HEK293 (cell line): Measurements from ENCODE around the gene CLDN1.

Experiments used
- ZNF423 ChIP-seq: fragments of 450-650 bp; formaldehyde crosslinking; IDR thresholded peaks from 2 replicates; pipeline ENCODE4 v1.5.1; 2016; ENCODE audit warnings: missing biosample characterization, missing genetic modification characterization
- ZNF549 ChIP-seq: fragments of 450-650 bp; IDR thresholded peaks from 2 replicates; pipeline ENCODE4 v1.5.1; 2018; ENCODE audit warnings: missing biosample characterization, missing genetic modification characterization, mild to moderate bottlenecking, inconsistent platforms, moderate library complexity
- ZNF561 ChIP-seq: fragments of 450-650 bp; IDR thresholded peaks from 2 replicates; pipeline ENCODE4 v1.5.1; 2018; ENCODE audit warnings: missing biosample characterization, missing genetic modification characterization, borderline replicate concordance
- TF ChIP-seq, protein P1 (sequence below): fragments of 450-650 bp; formaldehyde crosslinking; IDR thresholded peaks from 2 replicates; pipeline ENCODE4 v1.5.1; 2016; ENCODE audit warnings: missing biosample characterization, missing genetic modification characterization
- TF ChIP-seq, protein P2 (sequence below): IDR thresholded peaks from 2 replicates; pipeline ENCODE4 v1.6.1; 2011; ENCODE audit warnings: mild to moderate bottlenecking, low read depth, low read length, borderline replicate concordance
- TF ChIP-seq, protein P3 (sequence below): fragments of 450-650 bp; IDR thresholded peaks from 2 replicates; pipeline ENCODE4 v1.5.1; 2018; ENCODE audit warnings: missing biosample characterization, mild to moderate bottlenecking, missing genetic modification characterization
- TF ChIP-seq, protein P4 (sequence below): fragments of 450-650 bp; formaldehyde crosslinking; IDR thresholded peaks from 2 replicates; pipeline ENCODE4 v1.5.1; 2016; ENCODE audit warnings: missing biosample characterization, missing genetic modification characterization

DNA sequence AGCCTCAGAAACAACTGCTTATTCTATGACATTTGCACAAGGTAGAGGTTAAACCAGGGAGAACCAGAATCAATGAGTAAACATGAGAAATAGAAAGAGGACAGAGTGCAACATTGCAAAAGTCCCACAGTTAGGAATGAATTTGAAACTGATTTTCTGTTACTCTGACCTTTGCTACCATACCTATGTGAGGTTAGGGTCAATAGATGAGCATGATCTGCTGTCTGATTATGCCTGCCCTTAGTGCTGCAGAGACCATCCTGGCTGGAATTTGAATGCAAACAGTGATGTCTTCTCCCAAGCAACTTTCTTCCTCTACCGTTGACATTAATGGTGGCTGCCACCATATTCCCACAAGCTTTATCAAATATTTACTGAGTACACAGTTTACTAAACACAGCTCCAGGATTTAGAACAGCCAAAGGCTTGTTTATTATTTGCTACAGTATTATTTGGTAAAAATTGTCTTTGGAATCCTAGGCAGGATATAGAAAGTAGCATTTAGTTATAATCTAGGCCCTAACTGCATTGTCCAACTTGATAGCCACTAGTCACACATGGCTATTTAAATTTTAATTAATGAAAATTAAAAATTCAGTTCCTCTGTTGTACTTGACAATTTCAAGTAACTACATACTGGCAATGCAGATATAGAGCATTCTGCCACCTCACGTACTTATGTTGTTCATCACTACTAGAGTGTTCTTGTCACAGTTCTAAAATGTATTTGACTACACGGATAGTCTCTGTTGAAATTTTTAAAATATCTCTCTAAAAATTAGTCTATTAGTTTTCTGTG, 8.9 kb upstream of the CLDN1 start:
- TF ChIP-seq, protein P1, sequence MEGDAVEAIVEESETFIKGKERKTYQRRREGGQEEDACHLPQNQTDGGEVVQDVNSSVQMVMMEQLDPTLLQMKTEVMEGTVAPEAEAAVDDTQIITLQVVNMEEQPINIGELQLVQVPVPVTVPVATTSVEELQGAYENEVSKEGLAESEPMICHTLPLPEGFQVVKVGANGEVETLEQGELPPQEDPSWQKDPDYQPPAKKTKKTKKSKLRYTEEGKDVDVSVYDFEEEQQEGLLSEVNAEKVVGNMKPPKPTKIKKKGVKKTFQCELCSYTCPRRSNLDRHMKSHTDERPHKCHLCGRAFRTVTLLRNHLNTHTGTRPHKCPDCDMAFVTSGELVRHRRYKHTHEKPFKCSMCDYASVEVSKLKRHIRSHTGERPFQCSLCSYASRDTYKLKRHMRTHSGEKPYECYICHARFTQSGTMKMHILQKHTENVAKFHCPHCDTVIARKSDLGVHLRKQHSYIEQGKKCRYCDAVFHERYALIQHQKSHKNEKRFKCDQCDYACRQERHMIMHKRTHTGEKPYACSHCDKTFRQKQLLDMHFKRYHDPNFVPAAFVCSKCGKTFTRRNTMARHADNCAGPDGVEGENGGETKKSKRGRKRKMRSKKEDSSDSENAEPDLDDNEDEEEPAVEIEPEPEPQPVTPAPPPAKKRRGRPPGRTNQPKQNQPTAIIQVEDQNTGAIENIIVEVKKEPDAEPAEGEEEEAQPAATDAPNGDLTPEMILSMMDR (tag by site-specific recombination), result no peak
- TF ChIP-seq ZNF423 (tag by site-specific recombination) (no peak), ZNF561 (no peak), ZNF549 (tag by site-specific recombination) (no peak)
- TF ChIP-seq, protein P2, sequence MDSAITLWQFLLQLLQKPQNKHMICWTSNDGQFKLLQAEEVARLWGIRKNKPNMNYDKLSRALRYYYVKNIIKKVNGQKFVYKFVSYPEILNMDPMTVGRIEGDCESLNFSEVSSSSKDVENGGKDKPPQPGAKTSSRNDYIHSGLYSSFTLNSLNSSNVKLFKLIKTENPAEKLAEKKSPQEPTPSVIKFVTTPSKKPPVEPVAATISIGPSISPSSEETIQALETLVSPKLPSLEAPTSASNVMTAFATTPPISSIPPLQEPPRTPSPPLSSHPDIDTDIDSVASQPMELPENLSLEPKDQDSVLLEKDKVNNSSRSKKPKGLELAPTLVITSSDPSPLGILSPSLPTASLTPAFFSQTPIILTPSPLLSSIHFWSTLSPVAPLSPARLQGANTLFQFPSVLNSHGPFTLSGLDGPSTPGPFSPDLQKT, result no peak
- TF ChIP-seq, protein P3, sequence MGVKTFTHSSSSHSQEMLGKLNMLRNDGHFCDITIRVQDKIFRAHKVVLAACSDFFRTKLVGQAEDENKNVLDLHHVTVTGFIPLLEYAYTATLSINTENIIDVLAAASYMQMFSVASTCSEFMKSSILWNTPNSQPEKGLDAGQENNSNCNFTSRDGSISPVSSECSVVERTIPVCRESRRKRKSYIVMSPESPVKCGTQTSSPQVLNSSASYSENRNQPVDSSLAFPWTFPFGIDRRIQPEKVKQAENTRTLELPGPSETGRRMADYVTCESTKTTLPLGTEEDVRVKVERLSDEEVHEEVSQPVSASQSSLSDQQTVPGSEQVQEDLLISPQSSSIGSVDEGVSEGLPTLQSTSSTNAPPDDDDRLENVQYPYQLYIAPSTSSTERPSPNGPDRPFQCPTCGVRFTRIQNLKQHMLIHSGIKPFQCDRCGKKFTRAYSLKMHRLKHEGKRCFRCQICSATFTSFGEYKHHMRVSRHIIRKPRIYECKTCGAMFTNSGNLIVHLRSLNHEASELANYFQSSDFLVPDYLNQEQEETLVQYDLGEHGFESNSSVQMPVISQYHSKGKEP (tag by site-specific recombination), result no peak
- TF ChIP-seq, protein P4, sequence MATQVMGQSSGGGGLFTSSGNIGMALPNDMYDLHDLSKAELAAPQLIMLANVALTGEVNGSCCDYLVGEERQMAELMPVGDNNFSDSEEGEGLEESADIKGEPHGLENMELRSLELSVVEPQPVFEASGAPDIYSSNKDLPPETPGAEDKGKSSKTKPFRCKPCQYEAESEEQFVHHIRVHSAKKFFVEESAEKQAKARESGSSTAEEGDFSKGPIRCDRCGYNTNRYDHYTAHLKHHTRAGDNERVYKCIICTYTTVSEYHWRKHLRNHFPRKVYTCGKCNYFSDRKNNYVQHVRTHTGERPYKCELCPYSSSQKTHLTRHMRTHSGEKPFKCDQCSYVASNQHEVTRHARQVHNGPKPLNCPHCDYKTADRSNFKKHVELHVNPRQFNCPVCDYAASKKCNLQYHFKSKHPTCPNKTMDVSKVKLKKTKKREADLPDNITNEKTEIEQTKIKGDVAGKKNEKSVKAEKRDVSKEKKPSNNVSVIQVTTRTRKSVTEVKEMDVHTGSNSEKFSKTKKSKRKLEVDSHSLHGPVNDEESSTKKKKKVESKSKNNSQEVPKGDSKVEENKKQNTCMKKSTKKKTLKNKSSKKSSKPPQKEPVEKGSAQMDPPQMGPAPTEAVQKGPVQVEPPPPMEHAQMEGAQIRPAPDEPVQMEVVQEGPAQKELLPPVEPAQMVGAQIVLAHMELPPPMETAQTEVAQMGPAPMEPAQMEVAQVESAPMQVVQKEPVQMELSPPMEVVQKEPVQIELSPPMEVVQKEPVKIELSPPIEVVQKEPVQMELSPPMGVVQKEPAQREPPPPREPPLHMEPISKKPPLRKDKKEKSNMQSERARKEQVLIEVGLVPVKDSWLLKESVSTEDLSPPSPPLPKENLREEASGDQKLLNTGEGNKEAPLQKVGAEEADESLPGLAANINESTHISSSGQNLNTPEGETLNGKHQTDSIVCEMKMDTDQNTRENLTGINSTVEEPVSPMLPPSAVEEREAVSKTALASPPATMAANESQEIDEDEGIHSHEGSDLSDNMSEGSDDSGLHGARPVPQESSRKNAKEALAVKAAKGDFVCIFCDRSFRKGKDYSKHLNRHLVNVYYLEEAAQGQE (tag by site-specific recombination), result no peak
